ENCODE data around the gene FXYD3.

GRCh38 chr19:35164418-35164817, 48.8 kb downstream of the FXYD3 start:
- TF ChIP-seq, protein P1, sequence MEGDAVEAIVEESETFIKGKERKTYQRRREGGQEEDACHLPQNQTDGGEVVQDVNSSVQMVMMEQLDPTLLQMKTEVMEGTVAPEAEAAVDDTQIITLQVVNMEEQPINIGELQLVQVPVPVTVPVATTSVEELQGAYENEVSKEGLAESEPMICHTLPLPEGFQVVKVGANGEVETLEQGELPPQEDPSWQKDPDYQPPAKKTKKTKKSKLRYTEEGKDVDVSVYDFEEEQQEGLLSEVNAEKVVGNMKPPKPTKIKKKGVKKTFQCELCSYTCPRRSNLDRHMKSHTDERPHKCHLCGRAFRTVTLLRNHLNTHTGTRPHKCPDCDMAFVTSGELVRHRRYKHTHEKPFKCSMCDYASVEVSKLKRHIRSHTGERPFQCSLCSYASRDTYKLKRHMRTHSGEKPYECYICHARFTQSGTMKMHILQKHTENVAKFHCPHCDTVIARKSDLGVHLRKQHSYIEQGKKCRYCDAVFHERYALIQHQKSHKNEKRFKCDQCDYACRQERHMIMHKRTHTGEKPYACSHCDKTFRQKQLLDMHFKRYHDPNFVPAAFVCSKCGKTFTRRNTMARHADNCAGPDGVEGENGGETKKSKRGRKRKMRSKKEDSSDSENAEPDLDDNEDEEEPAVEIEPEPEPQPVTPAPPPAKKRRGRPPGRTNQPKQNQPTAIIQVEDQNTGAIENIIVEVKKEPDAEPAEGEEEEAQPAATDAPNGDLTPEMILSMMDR (IDR thresholded peaks at IDR 0.05) = no peak
- TF ChIP-seq POLR2A (IDR thresholded peaks at IDR 0.05) (no peak), EP300 (IDR thresholded peaks at IDR 0.05) (no peak)
